H1 (cell line): ENCODE data around the gene SYK. TPM values are rescaled to one million over a fixed set of nuclear protein-coding genes. Genes with fewer than 3 reads are reported as not detected.
"Not testable (repeated sequence)": the region's sequence is repeated elsewhere in the genome, so short reads cannot be mapped to it uniquely, and the experiment has no call there.

Source experiments
- CTCF ChIA-PET: fragments of 300-600 bp; sonication (Branson Sonifier 250); formaldehyde crosslinking; loops from one replicate; lab custom pipeline; 2021; ENCODE audit not compliant: partially characterized antibody; lab: Charles Lee
- POLR2A ChIA-PET: fragments of 300-600 bp; sonication (Branson Sonifier 250); formaldehyde crosslinking; loops from one replicate; lab custom pipeline; 2021; ENCODE audit warnings: inconsistent platforms; ENCODE audit not compliant: partially characterized antibody; lab: Charles Lee
- DNase-seq, 2 experiments: peaks; one replicate each; pipeline versions ENCODE4 v3.0.0 to v3.0.0-alpha.2; 2010 to 2022; ENCODE audit warnings: low spot score in 2 of 2, low read depth in 1 of 2, mixed read lengths in 1 of 2
- FAIRE-seq: peaks from 2 replicates; lab custom pipeline; 2011; peaks lifted over from hg19 to GRCh38; lab: Jason Lieb, UNC
- H2AFZ ChIP-seq: 2 replicates; pipeline ENCODE4 v1.8.1; 2012; ENCODE audit warnings: low read length, inconsistent platforms
- H2AK5ac ChIP-seq: 2 replicates; pipeline ENCODE4 v1.6.1; 2013; ENCODE audit warnings: low read depth, low read length
- H2BK120ac ChIP-seq: replicated peaks from 2 replicates; pipeline ENCODE3; 2013; ENCODE audit warnings: low read depth, low read length, inconsistent platforms
- H2BK12ac ChIP-seq: 2 replicates; pipeline ENCODE4 v1.6.1; 2013; ENCODE audit warnings: low read depth, low read length
- H2BK15ac ChIP-seq: 2 replicates; pipeline ENCODE4 v1.6.1; 2013; ENCODE audit warnings: low read length
- H2BK20ac ChIP-seq: 2 replicates; pipeline ENCODE4 v1.6.1; 2013; ENCODE audit warnings: low read length
- H2BK5ac ChIP-seq: 2 replicates; pipeline ENCODE4 v1.6.1; 2013; ENCODE audit warnings: low read depth, low read length
- H3K14ac ChIP-seq: 2 replicates; pipeline ENCODE4 v1.6.1; 2013; ENCODE audit warnings: inconsistent platforms; ENCODE audit not compliant: insufficient read length
- H3K18ac ChIP-seq: 2 replicates; pipeline ENCODE4 v1.6.1; 2013; ENCODE audit warnings: low read length; ENCODE audit errors: extremely low read depth
- H3K23ac ChIP-seq: 2 replicates; pipeline ENCODE4 v1.6.1; 2013; ENCODE audit warnings: inconsistent platforms; ENCODE audit not compliant: insufficient read length
- H3K23me2 ChIP-seq: 2 replicates; pipeline ENCODE4 v1.6.1; 2013; ENCODE audit warnings: low read depth, low read length
- H3K27ac ChIP-seq: 2 replicates; pipeline ENCODE4 v1.6.1; 2011; ENCODE audit warnings: low read depth, low read length, inconsistent platforms
- H3K27me3 ChIP-seq, 4 experiments: replicated peaks in 1 of 4; 1 replicate in 1 of 4; 2 replicates in 3 of 4; pipeline versions ENCODE4 v1.6.1 to v1.8.1; 2011 to 2013; ENCODE audit warnings: low read length in 3 of 4, mild to moderate bottlenecking in 3 of 4, inconsistent platforms in 2 of 4, mixed read lengths in 2 of 4, moderate library complexity in 1 of 4; ENCODE audit not compliant: control insufficient read depth in 3 of 4, insufficient read depth in 3 of 4; ENCODE audit errors: extremely low read depth in 1 of 4
- H3K36me3 ChIP-seq, 4 experiments: 2 replicates each; pipeline versions ENCODE4 v1.6.1 to v1.8.1; 2011 to 2013; ENCODE audit warnings: mild to moderate bottlenecking in 4 of 4, low read length in 3 of 4, moderate library complexity in 2 of 4, control low read depth in 1 of 4, inconsistent platforms in 1 of 4; ENCODE audit not compliant: insufficient read depth in 4 of 4, control insufficient read depth in 2 of 4
- H3K4ac ChIP-seq: replicated peaks from 2 replicates; pipeline ENCODE3; 2013; ENCODE audit warnings: low read length, low read depth, mixed read lengths, inconsistent platforms; ENCODE audit not compliant: insufficient read length
- H3K4me1 ChIP-seq, 4 experiments: replicated peaks in 1 of 4; 1 replicate in 1 of 4; 2 replicates in 3 of 4; pipeline versions ENCODE4 v1.6.1 to v1.8.1; 2011 to 2013; ENCODE audit warnings: low read length in 3 of 4, inconsistent platforms in 2 of 4, mixed read lengths in 1 of 4; ENCODE audit not compliant: insufficient read depth in 4 of 4, control insufficient read depth in 3 of 4
- H3K4me2 ChIP-seq, 2 experiments: 2 replicates each; pipeline versions ENCODE4 v1.6.1 to v1.8.1; 2011 to 2013; ENCODE audit warnings: low read depth in 2 of 2, low read length in 2 of 2, control low read depth in 1 of 2, inconsistent platforms in 1 of 2, mild to moderate bottlenecking in 1 of 2; ENCODE audit not compliant: insufficient read depth in 1 of 2
- H3K4me3 ChIP-seq, 4 experiments: fragments of 200-600, 300-600 bp in 1 of 4; sonication (generic), shearing (Covaris generic), sonication (Bioruptor Twin) in 1 of 4; 2 replicates each; pipeline versions ENCODE4 v1.5.1 to v1.8.1; 2011 to 2016; ENCODE audit warnings: low read length in 4 of 4, low read depth in 3 of 4, control low read depth in 2 of 4, inconsistent platforms in 2 of 4, mild to moderate bottlenecking in 2 of 4, mixed read lengths in 1 of 4, moderate library complexity in 1 of 4; ENCODE audit not compliant: insufficient read depth in 2 of 4; ENCODE audit errors: extremely low read depth in 1 of 4
- H3K56ac ChIP-seq: replicated peaks from 2 replicates; pipeline ENCODE3; 2013; ENCODE audit warnings: low read depth, mild to moderate bottlenecking, mixed read lengths, low read length, inconsistent platforms; ENCODE audit not compliant: insufficient read length
- H3K79me1 ChIP-seq: 2 replicates; pipeline ENCODE4 v1.6.1; 2013; ENCODE audit warnings: low read depth, low read length, control low read depth
- H3K79me2 ChIP-seq, 2 experiments: 2 replicates each; pipeline versions ENCODE4 v1.6.1 to v1.8.1; 2012 to 2013; ENCODE audit warnings: low read length in 2 of 2, mild to moderate bottlenecking in 2 of 2, inconsistent platforms in 1 of 2; ENCODE audit not compliant: insufficient read depth in 2 of 2, control insufficient read depth in 1 of 2
- H3K9ac ChIP-seq, 4 experiments: replicated peaks in 1 of 4; 1 replicate in 1 of 4; 2 replicates in 3 of 4; pipeline versions ENCODE4 v1.6.1 to v1.8.1; 2011 to 2013; ENCODE audit warnings: low read depth in 3 of 4, low read length in 3 of 4, control low read depth in 2 of 4, mild to moderate bottlenecking in 2 of 4, moderate library complexity in 2 of 4, inconsistent platforms in 1 of 4; ENCODE audit errors: extremely low read depth in 1 of 4
- H3K9me3 ChIP-seq, 2 experiments: 2 replicates each; pipeline versions ENCODE4 v1.6.1 to v1.8.1; 2012 to 2013; ENCODE audit warnings: mild to moderate bottlenecking in 2 of 2, moderate library complexity in 2 of 2, control low read depth in 1 of 2, inconsistent platforms in 1 of 2, low read depth in 1 of 2, low read length in 1 of 2, mixed read lengths in 1 of 2; ENCODE audit not compliant: insufficient read depth in 2 of 2
- H4K20me1 ChIP-seq, 2 experiments: replicated peaks in 1 of 2; 2 replicates each; pipeline versions ENCODE3 to v1.8.1; 2011 to 2013; ENCODE audit warnings: inconsistent platforms in 2 of 2, low read length in 2 of 2, mild to moderate bottlenecking in 1 of 2; ENCODE audit not compliant: insufficient read depth in 2 of 2, control insufficient read depth in 1 of 2
- H4K5ac ChIP-seq: 2 replicates; pipeline ENCODE4 v1.6.1; 2013; ENCODE audit warnings: low read length, low read depth, mixed read lengths, inconsistent platforms; ENCODE audit not compliant: insufficient read length
- H4K8ac ChIP-seq: 2 replicates; pipeline ENCODE4 v1.8.0; 2013; ENCODE audit warnings: mild to moderate bottlenecking, moderate library complexity, low read length, inconsistent platforms; ENCODE audit not compliant: insufficient read depth; ENCODE audit errors: extremely low read depth
- H4K91ac ChIP-seq: replicated peaks from 2 replicates; pipeline ENCODE3; 2013; ENCODE audit warnings: low read length, mixed read lengths, inconsistent platforms; ENCODE audit not compliant: insufficient read length
- ASH2L ChIP-seq: fragments of 200-600, 300-600 bp; sonication (generic); IDR thresholded peaks from one replicate; pipeline ENCODE4 v1.7.1; 2017; ENCODE audit warnings: low read length
- EGR1 ChIP-seq: IDR thresholded peaks from 2 replicates; pipeline ENCODE4 v1.6.1; 2011; ENCODE audit warnings: low read depth, low read length, borderline replicate concordance
- FOSL1 ChIP-seq: IDR thresholded peaks from 2 replicates; pipeline ENCODE4 v1.6.1; 2011; ENCODE audit warnings: mild to moderate bottlenecking, low read depth, low read length, moderate library complexity; ENCODE audit not compliant: insufficient read depth
- GABPA ChIP-seq: IDR thresholded peaks from 2 replicates; pipeline ENCODE4 v1.6.1; 2011; ENCODE audit warnings: mild to moderate bottlenecking, low read length, moderate library complexity, borderline replicate concordance; ENCODE audit not compliant: insufficient read depth
- HDAC6 ChIP-seq: IDR thresholded peaks from one replicate; pipeline ENCODE4 v1.7.1; 2012; ENCODE audit warnings: low read depth, mild to moderate bottlenecking, inconsistent platforms, low read length, moderate library complexity
- KDM1A ChIP-seq: fragments of 200-600, 300-600 bp; sonication (generic); IDR thresholded peaks from 2 replicates; pipeline ENCODE4 v1.7.1; 2016; ENCODE audit warnings: mild to moderate bottlenecking, low read length, borderline replicate concordance
- PHF8 ChIP-seq: fragments of 200-600 bp; sonication (generic); conservative IDR thresholded peaks from 2 replicates; pipeline ENCODE4 v1.7.1; 2012; ENCODE audit warnings: low read depth, mild to moderate bottlenecking, inconsistent platforms, low read length, moderate library complexity
- WGBS, 2 experiments: shearing (Covaris generic) in 1 of 2; methylation state at CpG; one replicate each; pipeline versions ENCODE4 v1.1.6 to v1.1.7; 2013 to 2015; ENCODE audit warnings: low lambda C conversion rate in 2 of 2, mixed read lengths in 2 of 2, inconsistent platforms in 1 of 2, low coverage in 1 of 2, missing lambda C conversion rate in 1 of 2; ENCODE audit not compliant: insufficient replicate concordance in 2 of 2, insufficient coverage in 1 of 2, insufficient read length in 1 of 2; ENCODE audit errors: extremely low coverage in 1 of 2, missing lambda C conversion rate in 1 of 2; 5-methylcytosine and 5-hydroxymethylcytosine counted together
- polyA plus RNA-seq, 7 experiments: library from polyadenylated mRNA; depleted of rRNA in 3 of 7; stranded (reverse) in 5 of 7; unstranded in 2 of 7; fragments of >200 nt in 5 of 7; fragments of 200-250 nt in 2 of 7; gene quantifications; 1 replicate in 5 of 7; 2 replicates in 1 of 7; 4 replicates in 1 of 7; pipeline versions ENCODE4 v1.2.1 to v1.2.3, GENCODE V29; 2011 to 2013; ENCODE audit warnings: missing spikeins in 2 of 7, mixed read lengths in 2 of 7
- total RNA-seq: library from RNA; stranded (reverse); fragmentation: NEBNext Ultra II Directional; extraction: Animal tissue kit (Norgen Biotek cat#: 25700); gene quantifications from 2 replicates; pipeline ENCODE4 v1.2.1, GENCODE V29; 2021

SYK gene
- total and polyA plus RNA-seq, 2 of the 8 experiments (the other 6 are each of a cell fraction or from before 2014, with no cell fraction given): 1.5 to 4.4 TPM

GRCh38 chr9:90787771-90788460, 13.7 kb upstream of the SYK start (continued):
- no peak for TF ChIP-seq ASH2L
- TF ChIP-seq PHF8: no peak
- no peak for TF ChIP-seq EGR1
- TF ChIP-seq GABPA: no peak
- no peak for TF ChIP-seq FOSL1
- no peak for TF ChIP-seq KDM1A
- TF ChIP-seq HDAC6: no peak

DNA sequence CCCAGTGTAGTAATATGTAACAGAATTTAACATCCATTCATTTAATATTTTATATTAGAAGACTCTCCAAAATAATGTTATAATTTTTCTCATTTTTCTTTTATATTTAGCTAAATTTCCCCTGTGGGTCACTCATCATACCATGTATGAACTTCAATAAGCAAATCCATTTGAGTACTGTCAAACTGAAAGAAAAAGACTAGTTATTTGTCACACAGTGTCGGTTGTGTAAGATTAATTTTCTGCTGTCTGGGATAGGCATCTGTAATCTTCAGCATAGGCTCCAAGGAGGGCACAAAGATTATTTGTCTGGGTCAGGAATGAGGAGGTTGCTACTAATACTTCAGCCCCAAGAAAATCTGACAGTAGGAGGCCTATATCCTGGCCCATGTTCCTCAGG, 13.1 kb upstream of the SYK start:
- CTCF ChIA-PET: interaction anchor here (1.0 kb wide), 1 partner anchor 14 kb away, joined by 3 read pairs; no protein-coding TSS in a partner anchor
- H3K23ac ChIP-seq, H3K4me2 ChIP-seq, H3K27me3 ChIP-seq, POLR2A ChIA-PET, H2BK12ac ChIP-seq, H3K18ac ChIP-seq, H3K4me1 ChIP-seq, H3K56ac ChIP-seq, H3K9me3 ChIP-seq, H4K5ac ChIP-seq, H2AK5ac ChIP-seq, H2BK20ac ChIP-seq, H3K79me2 ChIP-seq, H4K20me1 ChIP-seq, H3K23me2 ChIP-seq, H4K91ac ChIP-seq, H3K27ac ChIP-seq, H3K36me3 ChIP-seq, FAIRE-seq, H3K4ac ChIP-seq, H2AFZ ChIP-seq, H2BK5ac ChIP-seq, H3K79me1 ChIP-seq, H3K9ac ChIP-seq, H2BK120ac ChIP-seq, H2BK15ac ChIP-seq, H3K14ac ChIP-seq, H4K8ac ChIP-seq, DNase-seq, H3K4me3 ChIP-seq: not testable (repeated sequence)
- 88% methylated on average over 1 of the region's 1 CpG; no CpG with 5 or more reads in 1 of the 2 experiments for WGBS, 2 experiments
